Keratinocyte (primary cell): ENCODE measurements around the gene PTPRF. TPM values are rescaled to one million over a fixed set of nuclear protein-coding genes. Genes with fewer than 3 reads are reported as not detected.

Source experiments
- DNase-seq: peaks from one replicate; pipeline ENCODE4 v3.0.0-alpha.2; 2011; ENCODE audit warnings: low read depth, missing footprints, low spot score
- FAIRE-seq: peaks from 2 replicates; lab custom pipeline; 2011; peaks lifted over from hg19 to GRCh38; lab: Jason Lieb, UNC
- H2AFZ ChIP-seq: 2 replicates; pipeline ENCODE4 v1.6.0; 2012; ENCODE audit warnings: low read length, control low read depth, inconsistent platforms; ENCODE audit not compliant: control insufficient read depth
- H3K27ac ChIP-seq: 2 replicates; pipeline ENCODE4 v1.5.1; 2011; ENCODE audit warnings: low read length; ENCODE audit not compliant: control insufficient read depth, insufficient read depth
- H3K27me3 ChIP-seq: 3 replicates; pipeline ENCODE4 v1.6.0; 2011; ENCODE audit warnings: low read length; ENCODE audit not compliant: control insufficient read depth, insufficient read depth; ENCODE audit errors: extremely low read depth
- H3K36me3 ChIP-seq, 2 experiments: 2 replicates in 1 of 2; 3 replicates in 1 of 2; pipeline ENCODE4 v1.5.1; 2011; ENCODE audit warnings: low read length in 2 of 2, mild to moderate bottlenecking in 1 of 2; ENCODE audit not compliant: control insufficient read depth in 2 of 2, insufficient read depth in 2 of 2; ENCODE audit errors: extremely low read depth in 1 of 2
- H3K4me1 ChIP-seq: 3 replicates; pipeline ENCODE4 v1.5.1; 2011; ENCODE audit warnings: low read length; ENCODE audit not compliant: control insufficient read depth, insufficient read depth; ENCODE audit errors: extremely low read depth
- H3K4me2 ChIP-seq: 3 replicates; pipeline ENCODE4 v1.6.0; 2011; ENCODE audit warnings: low read depth, low read length; ENCODE audit not compliant: control insufficient read depth, insufficient read depth; ENCODE audit errors: extremely low read depth
- H3K4me3 ChIP-seq, 3 experiments: fragments of 200-600 bp in 1 of 3; sonication (generic) in 1 of 3; 2 replicates in 2 of 3; 3 replicates in 1 of 3; pipeline ENCODE4 v1.5.1; 2011 to 2016; ENCODE audit warnings: low read length in 3 of 3, mild to moderate bottlenecking in 3 of 3, control low read depth in 2 of 3, inconsistent platforms in 1 of 3, low read depth in 1 of 3, mixed read lengths in 1 of 3, mixed run types in 1 of 3, moderate library complexity in 1 of 3; ENCODE audit not compliant: control insufficient read depth in 2 of 3, insufficient read depth in 2 of 3; ENCODE audit errors: extremely low read depth in 1 of 3
- H3K79me2 ChIP-seq: 2 replicates; pipeline ENCODE4 v1.6.0; 2012; ENCODE audit warnings: low read length; ENCODE audit not compliant: control insufficient read depth, insufficient read depth
- H3K9ac ChIP-seq: 3 replicates; pipeline ENCODE4 v1.6.0; 2011; ENCODE audit warnings: low read length; ENCODE audit not compliant: control insufficient read depth, insufficient read depth; ENCODE audit errors: extremely low read depth
- H3K9me1 ChIP-seq: 3 replicates; pipeline ENCODE4 v1.6.0; 2011; ENCODE audit warnings: low read length; ENCODE audit not compliant: control insufficient read depth, insufficient read depth; ENCODE audit errors: extremely low read depth
- H3K9me3 ChIP-seq: 2 replicates; pipeline ENCODE4 v1.5.1; 2012; ENCODE audit warnings: low read depth, low read length; ENCODE audit not compliant: control insufficient read depth
- H4K20me1 ChIP-seq: 3 replicates; pipeline ENCODE4 v1.6.0; 2011; ENCODE audit warnings: low read length; ENCODE audit not compliant: control insufficient read depth, insufficient read depth; ENCODE audit errors: extremely low read depth
- EZH2 ChIP-seq: IDR thresholded peaks from one replicate; pipeline ENCODE4 v1.6.1; 2012; ENCODE audit warnings: inconsistent platforms, mild to moderate bottlenecking, low read length, moderate library complexity
- dilution Hi-C: fragments of 300-500 bp; cut with MboI; formaldehyde crosslinking; loops from one replicate; pipeline ENCODE4 v1.7.0; 2020; ENCODE audit warnings: low sequenced_read_pairs; ENCODE audit not compliant: extremely low pct_ligation_motif_present
- polyA plus RNA-seq, 5 experiments: library from polyadenylated mRNA; depleted of rRNA in 3 of 5; stranded (reverse) in 3 of 5; stranded (forward) in 1 of 5; unstranded in 1 of 5; fragments of >200 nt; gene quantifications; 1 replicate in 1 of 5; 2 replicates in 3 of 5; 3 replicates in 1 of 5; pipeline versions ENCODE4 v1.2.1 to v1.2.3, GENCODE V29; 2011 to 2012; ENCODE audit warnings: missing spikeins in 2 of 5, low read depth in 1 of 5, low replicate concordance in 1 of 5
- TF ChIP-seq, protein P1 (sequence below), 3 experiments: IDR thresholded peaks in 1 of 3; conservative IDR thresholded peaks in 1 of 3; optimal IDR thresholded peaks in 1 of 3; 2 replicates in 2 of 3; 3 replicates in 1 of 3; pipeline versions ENCODE3 to v1.5.1; 2011; ENCODE audit warnings: low read length in 3 of 3, mild to moderate bottlenecking in 3 of 3, moderate library complexity in 2 of 3, control low read depth in 1 of 3, inconsistent platforms in 1 of 3; ENCODE audit not compliant: insufficient read depth in 2 of 3; ENCODE audit errors: extremely low read depth in 1 of 3

PTPRF gene
- polyA plus RNA-seq, 1 donor (not counting 4 experiments of a cell fraction or from before 2014, with no cell fraction given) = 161 TPM

DNA sequence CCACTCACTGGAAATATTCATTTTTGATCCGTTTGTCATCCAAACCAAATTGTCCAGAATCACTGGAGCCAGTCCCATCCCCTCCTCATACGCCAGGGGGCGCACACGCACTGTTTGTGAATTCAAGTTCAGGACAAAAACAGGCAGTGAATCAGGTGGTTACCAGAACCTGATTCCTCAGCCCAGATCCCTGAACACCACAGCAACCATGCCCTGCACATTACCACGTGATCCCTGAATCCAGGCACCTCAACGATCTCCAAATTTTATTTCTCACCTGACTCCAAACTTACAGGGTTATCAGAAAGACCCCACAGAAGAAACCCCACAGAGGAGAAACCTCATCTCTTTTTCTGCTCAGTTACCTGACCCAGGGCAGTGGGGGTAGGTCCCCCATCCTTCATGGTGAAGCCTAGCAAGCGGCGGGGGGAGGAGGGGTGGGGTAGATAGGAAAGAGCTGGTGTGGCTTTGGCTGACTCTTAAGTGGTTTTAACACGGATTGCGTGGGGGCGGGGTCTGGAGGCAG is 1.4 kb upstream of the PTPRF start:
- Histone ChIP-seq H3K9ac (no peak overlapping the region), H3K4me1 (peaks cover 42% of the 10 kb centered on the region), H3K79me2 (peaks cover 31% of the 10 kb centered on the region), H3K27me3 (no peaks in the 10 kb centered on the region), H3K9me3 (no peaks in the 10 kb centered on the region), H3K36me3 (peaks cover 0 to 2% of the 10 kb centered on the region in 2 experiments), H3K4me3 (no peak overlapping the region), H4K20me1 (peaks cover 6% of the 10 kb centered on the region), H2AFZ (no peak overlapping the region), H3K9me1 (no peaks in the 10 kb centered on the region), H3K27ac (peak overlapping the region; percentile 5), H3K4me2 (peak overlapping the region; percentile 72)
- DNase-seq = peak; percentile 82
- dilution Hi-C loops = no loop called here
- peak; percentile 100 for FAIRE-seq
- TF ChIP-seq, protein P1, sequence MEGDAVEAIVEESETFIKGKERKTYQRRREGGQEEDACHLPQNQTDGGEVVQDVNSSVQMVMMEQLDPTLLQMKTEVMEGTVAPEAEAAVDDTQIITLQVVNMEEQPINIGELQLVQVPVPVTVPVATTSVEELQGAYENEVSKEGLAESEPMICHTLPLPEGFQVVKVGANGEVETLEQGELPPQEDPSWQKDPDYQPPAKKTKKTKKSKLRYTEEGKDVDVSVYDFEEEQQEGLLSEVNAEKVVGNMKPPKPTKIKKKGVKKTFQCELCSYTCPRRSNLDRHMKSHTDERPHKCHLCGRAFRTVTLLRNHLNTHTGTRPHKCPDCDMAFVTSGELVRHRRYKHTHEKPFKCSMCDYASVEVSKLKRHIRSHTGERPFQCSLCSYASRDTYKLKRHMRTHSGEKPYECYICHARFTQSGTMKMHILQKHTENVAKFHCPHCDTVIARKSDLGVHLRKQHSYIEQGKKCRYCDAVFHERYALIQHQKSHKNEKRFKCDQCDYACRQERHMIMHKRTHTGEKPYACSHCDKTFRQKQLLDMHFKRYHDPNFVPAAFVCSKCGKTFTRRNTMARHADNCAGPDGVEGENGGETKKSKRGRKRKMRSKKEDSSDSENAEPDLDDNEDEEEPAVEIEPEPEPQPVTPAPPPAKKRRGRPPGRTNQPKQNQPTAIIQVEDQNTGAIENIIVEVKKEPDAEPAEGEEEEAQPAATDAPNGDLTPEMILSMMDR (optimal IDR thresholded peaks at IDR 0.05 in 1 of 3, IDR thresholded peaks at IDR 0.05 in 1 of 3, conservative IDR thresholded peaks at IDR 0.05 in 1 of 3; ENCODE audit: extremely low read depth in 1 of 3, insufficient read depth in 2 of 3, low read length in 3 of 3) = peak; percentile 86 to 99 (median 97)
- TF ChIP-seq EZH2 = no peak

DNA sequence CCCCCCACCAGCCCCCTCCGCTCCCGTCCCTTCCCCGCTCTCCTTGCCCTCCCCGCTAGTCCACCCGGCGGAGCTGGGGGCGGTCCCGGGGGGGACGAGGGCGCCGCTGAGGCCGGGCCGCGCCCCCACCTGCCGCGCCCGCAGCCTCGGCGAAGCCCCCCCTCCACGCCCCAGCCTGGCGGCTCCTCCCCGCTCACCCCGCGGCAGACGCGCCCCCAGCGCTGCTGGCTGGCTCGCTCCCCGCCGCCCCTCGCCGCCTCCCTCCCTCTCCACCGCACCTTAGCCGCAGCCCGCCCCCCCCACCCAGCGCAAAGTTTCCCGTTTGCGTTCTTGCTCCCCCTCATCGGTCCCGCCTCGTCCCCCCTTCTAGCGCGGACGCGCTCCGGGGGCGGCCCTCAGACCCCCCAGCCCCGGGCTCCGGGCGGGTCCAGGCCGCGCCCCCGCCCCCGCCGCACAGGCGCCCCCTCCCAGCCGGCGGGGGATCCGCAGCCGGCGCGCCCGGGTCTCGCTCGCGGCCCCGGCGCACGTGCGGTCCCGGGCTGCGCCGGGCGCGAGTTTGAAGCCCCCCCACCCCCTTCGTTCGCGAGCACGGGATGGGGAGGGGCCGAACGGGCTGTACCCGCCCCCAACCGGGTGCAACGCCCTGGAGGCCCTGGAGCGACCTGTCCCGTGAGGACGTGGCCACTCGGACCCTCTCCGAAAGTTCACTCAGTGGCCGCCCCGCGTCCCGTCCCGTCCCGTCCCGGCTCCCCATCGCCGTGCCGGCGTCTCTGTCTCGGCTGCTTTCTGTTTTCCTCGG is 623 bp downstream of the PTPRF start:
- peak overlapping the region; percentile 81 to 88 (median 87) for H3K4me3 ChIP-seq
- no peak overlapping the region for H2AFZ ChIP-seq
- H3K9ac ChIP-seq = peak overlapping the region; percentile 85
- peaks cover 52% of the 10 kb centered on the region for H3K79me2 ChIP-seq
- peaks cover 53% of the 10 kb centered on the region for H3K4me1 ChIP-seq
- dilution Hi-C loops = no loop called here
- H3K9me3 ChIP-seq = no peaks in the 10 kb centered on the region
- peaks cover 21% of the 10 kb centered on the region for H4K20me1 ChIP-seq
- H3K27me3 ChIP-seq = no peaks in the 10 kb centered on the region
- H3K27ac ChIP-seq = peak overlapping the region; percentile 69
- FAIRE-seq (no peak), DNase-seq (no peak)
- no peaks in the 10 kb centered on the region for H3K9me1 ChIP-seq
- TF ChIP-seq EZH2 = no peak
- TF ChIP-seq, protein P1 (optimal IDR thresholded peaks at IDR 0.05 in 1 of 3, IDR thresholded peaks at IDR 0.05 in 1 of 3, conservative IDR thresholded peaks at IDR 0.05 in 1 of 3; ENCODE audit: extremely low read depth in 1 of 3, insufficient read depth in 2 of 3, low read length in 3 of 3) = no peak
- H3K4me2 ChIP-seq = peak overlapping the region; percentile 92
- H3K36me3 ChIP-seq = peaks cover 3 to 5% of the 10 kb centered on the region in 2 experiments
